HG02981 (cell line): ENCODE measurements around the gene STEAP2.
"Not testable (repeated sequence)": the region's sequence is repeated elsewhere in the genome, so short reads cannot be mapped to it uniquely, and the experiment has no call there.

ENCODE experiments used
- ATAC-seq: cut with Tn5 transposase; IDR thresholded peaks from one replicate; pipeline ENCODE4 v1.9.1; 2021; ENCODE audit warnings: mild to moderate bottlenecking, moderate library complexity; ENCODE audit not compliant: unreplicated experiment

The STEAP2 gene

DNA sequence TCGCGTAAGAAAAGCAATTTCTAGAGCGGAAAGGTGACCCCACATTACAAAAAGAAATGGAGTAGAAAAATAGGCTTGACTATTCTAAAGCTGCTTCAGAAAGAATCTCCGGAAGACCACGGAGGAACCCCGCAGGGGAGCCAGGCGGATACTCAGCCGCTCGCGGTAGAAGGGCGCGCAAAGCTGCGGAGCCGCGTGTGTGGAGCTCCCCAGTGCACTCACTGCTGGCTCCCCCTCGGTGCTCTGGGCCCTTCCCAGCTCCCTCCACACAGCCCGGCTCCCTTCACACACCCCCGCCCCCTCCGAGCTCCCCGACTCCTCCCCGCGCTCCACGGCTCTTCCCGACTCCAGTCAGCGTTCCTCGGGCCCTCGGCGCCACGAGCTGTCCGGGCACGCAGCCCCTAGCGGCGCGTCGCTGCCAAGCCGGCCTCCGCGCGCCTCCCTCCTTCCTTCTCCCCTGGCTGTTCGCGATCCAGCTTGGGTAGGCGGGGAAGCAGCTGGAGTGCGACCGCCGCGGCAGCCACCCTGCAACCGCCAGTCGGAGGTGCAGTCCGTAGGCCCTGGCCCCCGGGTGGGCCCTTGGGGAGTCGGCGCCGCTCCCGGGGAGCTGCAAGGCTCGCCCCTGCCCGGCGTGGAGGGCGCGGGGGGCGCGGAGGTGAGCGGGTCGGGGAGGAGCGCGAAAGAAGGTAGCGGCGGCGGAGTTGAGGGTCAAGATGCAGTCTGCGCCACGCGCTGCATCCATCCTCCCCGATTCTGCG is at the start of gene STEAP2:
STEAP2 (plus strand) TSS at position 350 of the 758 bp plus-strand sequence. CDS start 13,343 bp downstream, outside the sequence.
- peak; percentile 93 for ATAC-seq

DNA sequence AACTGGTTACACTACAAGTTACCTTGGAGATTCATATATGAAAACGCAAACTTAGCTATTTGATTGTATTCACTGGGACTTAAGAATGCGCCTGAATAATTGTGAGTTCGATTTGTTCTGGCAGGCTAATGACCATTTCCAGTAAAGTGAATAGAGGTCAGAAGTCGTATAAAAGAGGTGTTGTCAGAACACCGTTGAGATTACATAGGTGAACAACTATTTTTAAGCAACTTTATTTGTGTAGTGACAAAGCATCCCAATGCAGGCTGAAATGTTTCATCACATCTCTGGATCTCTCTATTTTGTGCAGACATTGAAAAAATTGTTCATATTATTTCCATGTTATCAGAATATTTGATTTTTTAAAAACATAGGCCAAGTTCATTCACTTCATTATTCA is 48.0 kb upstream of the STEAP2 start:
- no peak for ATAC-seq

DNA sequence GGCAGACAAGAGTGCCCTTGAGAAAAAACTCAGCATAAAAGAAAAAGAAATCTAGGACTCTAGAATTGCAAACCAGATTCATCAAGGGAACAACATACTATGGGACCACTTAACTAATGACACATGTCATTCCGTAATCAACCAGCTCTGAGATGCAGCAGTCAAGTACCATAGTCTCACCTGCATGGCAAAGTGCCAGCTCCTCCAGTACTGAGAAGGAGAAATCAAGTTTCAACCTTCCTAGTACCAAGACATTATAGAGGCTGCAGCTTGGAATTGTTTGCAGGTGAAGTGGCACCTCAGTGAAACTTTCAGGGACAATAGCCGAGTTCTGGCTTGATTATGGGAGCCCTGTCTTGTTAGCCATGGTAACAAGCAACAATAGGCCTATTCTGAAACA is 45.8 kb upstream of the STEAP2 start:
- no peak for ATAC-seq

DNA sequence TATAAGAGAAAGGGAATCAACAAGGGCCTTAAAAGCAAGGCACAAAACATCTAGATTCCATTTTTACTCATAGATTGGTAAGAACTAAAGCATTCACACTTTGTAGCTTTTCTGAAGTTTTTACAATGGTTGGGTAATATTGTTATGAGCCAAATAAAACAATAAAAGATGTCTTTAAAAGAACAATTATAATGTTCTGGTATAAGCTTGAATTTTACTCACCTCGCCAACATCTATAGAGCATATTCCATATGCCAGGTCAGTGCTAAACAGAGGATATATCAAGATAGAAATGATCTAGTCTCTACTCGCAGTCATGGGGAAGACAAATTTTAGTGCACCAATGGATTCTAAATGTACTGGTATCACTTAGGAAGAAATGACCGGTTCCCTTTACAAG is 45.4 kb upstream of the STEAP2 start:
- no peak for ATAC-seq

DNA sequence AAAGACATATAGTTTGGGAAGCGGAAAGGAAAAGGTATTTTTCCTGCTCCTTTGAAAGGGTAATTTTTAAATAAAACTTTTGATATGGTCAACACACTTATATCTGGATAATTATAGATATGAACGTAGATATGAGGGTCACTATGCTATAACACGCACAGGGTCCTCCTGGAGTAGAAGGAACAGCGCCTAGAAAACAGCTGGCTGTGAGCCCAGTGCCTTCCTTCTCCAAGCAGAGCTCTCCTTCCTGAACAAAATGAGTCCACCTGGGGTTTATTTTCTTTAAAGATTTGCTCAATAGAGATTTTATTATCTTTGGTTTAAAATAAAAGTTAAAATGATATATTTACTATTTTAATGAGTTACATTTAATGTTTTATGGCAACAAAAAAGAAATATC is 44.2 kb upstream of the STEAP2 start:
- ATAC-seq, result no peak

DNA sequence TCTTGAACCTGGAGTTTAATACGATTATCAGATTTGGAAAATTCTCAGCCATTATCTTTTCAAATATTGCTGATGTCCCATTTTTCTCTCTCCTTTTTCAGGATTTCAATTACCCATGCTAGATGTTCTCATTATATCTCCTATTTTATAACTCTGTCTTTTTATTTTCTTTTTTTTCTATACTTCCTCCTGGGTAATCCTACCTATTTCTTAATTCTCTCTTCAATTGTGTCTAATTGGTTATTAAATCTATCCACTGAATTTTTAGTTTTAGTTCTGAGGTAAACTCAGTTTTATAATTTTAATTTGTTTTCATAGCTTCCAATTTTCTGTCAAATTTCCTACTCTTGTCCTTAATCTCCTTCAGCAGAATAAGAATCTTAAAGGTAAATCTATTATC is 41.6 kb upstream of the STEAP2 start:
- no peak for ATAC-seq

DNA sequence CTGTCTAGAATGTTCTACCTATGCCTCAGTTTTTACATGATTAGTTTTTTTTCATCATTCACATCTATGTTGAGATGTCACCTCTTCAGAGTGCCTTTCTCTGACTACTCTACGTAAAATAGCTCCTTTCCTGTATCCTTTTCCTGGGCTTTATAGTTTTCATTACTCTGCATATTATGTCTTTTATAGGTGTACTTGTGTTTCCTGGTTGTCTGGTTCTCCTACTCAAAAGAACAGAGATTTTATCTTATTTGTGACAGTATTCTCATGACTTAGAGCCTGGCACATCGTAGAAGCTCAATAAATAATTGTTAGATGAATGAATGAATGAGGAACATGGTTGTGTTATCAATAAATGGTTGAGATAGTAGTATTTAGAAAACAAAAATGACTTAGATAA is 39.4 kb upstream of the STEAP2 start:
- no peak for ATAC-seq

DNA sequence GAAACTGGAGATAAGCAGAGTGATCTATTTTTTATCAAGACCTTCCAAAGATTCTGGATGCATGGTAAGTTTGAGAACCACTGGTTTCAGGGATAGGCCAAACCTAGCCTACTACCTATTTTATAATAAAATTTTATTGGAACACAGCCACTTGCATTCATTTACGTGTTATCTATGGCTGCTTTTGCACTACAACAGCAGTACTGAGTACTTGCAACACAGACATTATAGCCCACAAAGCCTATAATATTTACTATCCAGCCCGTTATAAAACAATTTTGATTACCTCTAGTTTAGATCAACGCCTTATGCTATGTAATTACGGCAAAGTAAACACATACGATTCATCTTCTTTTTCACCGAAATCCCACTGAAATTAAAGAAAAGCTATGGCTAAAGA is 38.9 kb upstream of the STEAP2 start:
- ATAC-seq, result no peak

DNA sequence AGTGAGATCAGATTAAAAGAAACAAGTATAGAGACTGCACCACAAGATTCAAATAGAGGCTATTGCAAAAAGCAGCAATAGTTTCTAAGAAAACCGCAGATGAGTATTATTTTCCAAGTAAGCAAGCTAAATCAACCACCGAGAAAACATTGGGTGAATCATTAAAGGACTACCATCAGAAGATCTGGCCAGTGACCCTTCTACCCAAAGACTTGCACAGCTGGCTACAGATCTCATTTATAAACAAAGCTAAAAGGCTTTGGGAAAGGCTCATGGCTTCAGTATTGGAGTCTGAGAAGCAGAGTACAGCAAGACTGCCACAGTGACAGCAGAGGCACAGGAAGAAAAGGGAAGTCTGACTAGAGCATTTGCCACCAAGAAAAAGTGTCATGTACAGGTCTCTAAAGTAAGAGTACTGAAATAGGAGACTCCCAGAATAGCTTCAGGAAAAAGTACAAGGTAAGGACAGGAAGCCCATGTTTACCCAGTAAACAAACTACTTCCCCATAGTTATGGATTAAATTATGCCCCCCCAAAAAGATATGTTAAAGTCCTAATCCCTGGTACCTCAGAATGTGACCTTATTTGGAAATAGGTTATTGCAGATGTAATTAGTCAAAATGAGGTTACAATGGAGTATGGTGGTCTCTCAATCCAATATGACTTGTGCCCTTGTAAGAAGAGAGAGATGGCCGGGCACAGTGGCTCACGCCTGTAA is 38.3 kb upstream of the STEAP2 start:
- ATAC-seq, result peak; percentile 89

DNA sequence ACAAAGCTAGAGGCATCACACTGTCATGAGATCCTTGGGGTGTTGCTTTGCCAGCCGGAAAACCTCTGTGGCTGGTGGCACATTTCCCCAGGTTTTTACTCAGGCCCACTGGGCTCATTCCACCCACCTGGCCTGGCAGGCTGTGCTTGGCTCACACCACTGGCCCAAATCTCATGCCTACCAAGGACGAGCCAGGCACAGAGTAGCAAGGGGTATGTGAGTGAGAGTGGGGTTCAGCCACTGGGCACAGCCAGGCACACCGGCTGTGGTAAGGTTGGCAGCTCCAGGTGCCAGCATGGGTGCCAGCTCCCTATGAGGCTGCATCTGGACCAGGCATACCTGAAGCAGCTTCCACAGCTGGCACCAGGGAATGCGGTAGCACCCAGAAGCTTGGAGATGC is 35.9 kb upstream of the STEAP2 start:
- ATAC-seq, result no peak

DNA sequence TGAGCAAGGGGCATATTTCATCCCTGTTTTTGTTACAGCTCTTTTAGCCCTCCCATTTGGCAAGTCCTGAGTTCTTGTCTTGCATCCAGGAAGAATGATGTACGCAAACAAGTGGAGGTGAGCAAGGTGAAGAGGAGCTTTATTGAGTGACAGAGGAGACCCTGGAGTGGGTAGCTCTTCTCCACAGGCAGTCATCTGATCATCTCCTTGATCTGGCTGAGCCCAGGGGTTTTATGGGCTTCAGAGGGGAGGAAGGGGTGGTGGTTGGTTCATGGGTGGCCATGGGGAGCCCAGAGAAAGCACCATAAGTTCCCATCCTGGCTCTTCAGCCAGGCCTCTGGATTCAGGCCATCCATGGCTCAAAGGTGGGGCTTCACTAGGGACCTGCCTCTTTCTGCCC is 35.3 kb upstream of the STEAP2 start:
- no peak for ATAC-seq

DNA sequence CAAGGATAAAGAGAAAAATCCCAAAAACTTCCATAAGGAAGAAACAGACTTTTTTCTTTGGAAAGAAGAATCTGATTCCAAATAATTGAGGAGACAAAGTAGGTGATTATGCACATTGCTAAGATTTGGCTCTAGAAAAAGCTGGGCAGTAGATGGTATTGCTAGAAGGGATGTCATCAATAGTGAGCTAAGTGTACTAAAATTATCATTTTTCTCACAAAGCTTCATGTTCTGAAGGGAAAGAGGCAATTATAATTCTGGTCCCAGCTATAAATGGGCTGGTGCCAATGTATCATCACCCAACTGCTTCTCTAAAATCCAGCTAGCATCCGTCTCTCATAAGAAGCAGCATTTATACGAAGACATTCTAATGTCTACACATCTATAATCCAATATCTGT is 33.4 kb upstream of the STEAP2 start:
- no peak for ATAC-seq

DNA sequence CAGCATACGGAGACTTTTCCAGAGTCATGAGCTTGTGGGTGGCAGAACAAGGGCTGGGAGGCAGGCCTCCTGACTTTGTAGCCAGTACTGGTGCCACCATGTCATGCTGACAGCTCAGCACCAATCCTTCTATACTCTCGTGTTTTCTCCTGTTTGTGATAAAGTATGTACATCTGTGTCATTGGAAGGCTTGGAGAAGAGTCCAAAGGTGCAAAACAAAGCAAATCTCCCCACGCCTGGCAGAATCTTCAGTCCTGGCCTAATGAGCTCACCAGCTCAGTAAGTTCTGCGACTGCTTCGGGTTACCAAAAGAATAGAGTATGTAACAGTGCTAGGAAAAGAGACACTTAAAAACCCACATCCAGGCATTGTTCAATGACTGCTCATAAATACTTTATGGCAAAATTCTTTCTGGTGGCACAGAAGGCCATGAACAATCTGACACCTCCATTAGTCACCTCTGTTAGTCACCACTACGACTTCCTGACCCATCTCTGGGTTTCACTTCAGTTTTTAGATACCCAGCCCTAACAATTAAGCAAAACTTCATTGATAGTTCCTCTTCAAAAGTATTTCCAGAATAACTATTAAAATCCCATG is 32.8 kb upstream of the STEAP2 start:
- ATAC-seq, result peak; percentile 97

DNA sequence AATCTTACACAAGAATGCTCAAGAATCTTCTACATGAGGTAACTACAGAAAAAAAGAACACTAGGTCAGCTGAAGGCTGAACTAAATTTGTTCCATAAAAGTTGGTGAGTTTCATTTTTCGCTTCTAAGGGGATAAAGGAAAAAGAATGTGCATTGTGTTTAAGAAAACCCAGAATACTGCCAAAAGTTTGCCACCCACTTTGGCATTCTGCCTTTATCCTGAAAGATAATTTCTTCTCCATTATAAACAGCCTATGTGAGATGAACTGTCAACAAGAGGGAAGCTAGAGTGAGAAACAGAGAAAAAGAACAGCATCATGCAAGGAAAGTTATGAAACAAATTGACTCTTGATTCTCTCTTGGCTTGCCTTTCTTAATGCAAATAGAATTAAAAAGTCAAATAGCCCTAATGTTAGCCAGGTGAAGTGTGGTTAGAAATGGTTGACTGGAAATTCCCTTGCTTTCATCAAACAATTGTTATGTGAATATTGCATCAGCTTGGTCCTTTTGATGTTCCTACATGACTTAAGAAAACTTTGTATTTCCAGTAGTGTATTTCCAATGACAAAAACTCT is 31.4 kb upstream of the STEAP2 start:
- no peak for ATAC-seq

DNA sequence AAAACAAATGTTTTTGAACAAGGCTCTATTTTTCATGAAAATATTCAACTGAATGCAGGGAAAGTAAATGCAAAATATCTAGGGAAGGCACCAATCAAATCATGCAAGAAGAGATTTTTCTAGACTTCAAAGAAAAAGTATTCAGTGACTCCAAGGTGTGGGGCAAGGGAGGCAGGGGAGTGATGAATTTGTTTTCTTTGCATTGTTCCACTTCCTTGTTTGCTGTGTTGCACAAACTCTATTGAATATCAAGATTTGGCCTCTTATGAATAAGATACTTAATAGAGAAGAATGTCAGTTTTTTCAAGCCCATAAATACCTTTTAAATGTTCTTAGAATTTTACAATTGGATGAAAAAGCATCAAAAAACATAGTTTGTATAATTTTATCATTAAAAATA is 30.9 kb upstream of the STEAP2 start:
- no peak for ATAC-seq

DNA sequence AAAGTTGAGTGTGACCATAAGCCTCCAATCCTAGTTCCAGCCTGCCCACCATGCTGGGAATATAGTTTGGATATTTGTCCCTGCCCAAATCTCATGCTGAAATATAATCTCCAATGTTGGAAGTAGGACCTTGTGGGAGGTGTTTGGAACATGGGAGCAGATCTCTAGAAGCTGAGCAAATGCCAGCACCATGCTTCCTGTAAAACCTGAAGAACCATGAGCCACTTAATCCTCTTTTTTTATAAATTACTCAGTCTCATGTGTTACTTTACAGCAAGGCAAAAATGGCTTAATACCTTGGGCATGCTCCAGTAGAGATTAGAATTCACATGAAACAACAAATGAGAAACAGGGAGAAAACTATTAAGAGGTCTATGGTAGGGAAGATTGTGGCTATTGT is 30.1 kb upstream of the STEAP2 start:
- no peak for ATAC-seq

DNA sequence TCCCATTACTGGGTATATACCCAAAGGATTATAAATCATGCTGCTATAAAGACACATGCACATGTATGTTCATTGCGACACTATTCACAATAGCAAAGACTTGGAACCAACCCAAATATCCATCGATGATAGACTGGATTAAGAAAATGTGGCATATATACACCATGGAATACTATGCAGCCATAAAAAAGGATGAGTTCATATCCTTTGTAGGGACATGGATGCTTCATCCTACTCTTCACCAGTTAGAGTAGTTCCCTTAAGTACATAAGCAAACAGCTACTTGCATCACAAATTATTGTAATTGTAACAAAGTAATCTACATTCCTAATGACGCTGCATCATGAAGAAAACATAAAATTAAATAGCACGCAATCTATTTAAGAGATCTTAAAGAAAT is 25.2 kb upstream of the STEAP2 start:
- ATAC-seq, result not testable (repeated sequence)

DNA sequence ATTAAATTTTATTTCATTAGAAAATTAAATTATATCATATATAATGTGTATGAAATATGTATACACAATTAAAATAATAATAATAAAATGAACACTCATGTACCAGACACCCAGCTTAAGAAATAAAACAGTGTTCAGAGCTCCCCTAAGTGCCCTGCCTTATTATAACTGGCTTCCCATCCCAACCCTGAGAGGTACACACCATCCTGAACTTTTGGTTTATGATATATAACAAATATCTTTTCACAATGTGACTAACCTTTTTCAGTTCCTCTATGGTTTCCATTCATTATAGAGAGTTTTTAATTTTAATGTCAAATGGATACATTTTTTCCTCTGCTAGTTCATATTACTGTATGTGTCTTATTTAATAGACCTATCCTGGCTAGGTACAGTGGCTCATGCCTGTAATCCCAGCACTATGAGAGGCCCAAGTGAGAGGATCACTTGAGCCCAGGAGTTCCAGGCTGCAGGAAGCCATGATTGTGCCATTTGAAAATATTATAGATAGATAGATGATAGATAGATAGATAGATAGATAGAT is 24.0 kb upstream of the STEAP2 start:
- ATAC-seq, result no peak

DNA sequence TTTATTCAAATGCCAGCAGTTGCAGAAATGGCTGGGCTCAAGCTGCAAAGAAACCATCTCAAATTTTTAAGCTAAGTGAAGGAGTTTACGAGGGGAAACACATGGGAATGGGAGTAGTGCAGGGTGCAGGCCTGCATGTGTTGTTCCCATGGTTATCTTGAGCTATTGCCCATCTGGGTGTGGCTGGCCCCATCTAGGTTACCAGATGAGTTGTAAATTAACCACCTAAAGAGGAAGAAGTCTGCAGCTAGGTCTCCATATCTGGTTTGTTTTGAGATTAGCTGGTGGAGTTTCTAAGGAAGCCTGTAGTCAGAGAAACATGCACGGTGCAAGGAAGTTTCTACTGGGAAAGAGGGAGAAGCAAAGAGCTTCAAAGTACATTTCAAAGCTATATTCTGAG is 23.3 kb upstream of the STEAP2 start:
- peak; percentile 90 for ATAC-seq

DNA sequence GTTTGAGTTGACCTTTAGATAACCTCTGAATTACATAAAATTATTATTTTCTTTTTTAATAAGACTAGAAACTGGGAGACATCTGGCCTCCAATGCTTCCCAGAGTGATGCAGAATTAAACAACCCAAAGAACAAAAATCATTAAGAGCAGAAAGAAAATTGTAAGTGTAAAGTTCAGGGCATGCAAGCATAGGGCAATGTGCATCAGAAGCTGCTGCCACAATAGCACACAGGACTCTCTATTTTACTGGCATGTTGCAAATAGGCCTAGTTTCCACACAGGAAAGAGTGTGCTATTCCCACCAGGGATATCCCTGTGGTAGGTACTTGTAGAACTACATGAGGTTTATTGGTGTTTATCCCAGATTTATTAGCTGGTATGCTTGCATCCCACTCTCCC is 20.5 kb upstream of the STEAP2 start:
- no peak for ATAC-seq

DNA sequence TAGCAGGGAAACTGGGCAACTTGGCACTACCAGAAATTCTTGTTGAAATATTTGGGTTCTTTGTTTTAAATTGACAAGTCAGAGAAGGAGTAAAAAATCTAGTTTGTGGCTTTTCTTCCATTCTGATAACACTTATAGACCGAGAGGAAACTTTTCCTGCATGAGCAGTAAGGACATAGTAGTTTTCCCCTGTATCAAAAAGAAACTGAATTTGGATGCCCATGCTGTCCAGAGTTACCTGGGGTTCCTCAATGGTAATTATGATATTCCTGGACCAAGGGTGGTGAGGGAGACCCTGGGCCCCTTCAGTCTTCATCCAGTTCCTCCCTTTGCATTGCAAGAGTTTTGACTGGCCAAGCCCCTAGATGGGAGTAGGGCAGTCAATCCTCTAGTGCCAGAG is 19.9 kb upstream of the STEAP2 start:
- ATAC-seq, result no peak
